ENCODE data around the gene ROS1.

Gene ROS1

DNA sequence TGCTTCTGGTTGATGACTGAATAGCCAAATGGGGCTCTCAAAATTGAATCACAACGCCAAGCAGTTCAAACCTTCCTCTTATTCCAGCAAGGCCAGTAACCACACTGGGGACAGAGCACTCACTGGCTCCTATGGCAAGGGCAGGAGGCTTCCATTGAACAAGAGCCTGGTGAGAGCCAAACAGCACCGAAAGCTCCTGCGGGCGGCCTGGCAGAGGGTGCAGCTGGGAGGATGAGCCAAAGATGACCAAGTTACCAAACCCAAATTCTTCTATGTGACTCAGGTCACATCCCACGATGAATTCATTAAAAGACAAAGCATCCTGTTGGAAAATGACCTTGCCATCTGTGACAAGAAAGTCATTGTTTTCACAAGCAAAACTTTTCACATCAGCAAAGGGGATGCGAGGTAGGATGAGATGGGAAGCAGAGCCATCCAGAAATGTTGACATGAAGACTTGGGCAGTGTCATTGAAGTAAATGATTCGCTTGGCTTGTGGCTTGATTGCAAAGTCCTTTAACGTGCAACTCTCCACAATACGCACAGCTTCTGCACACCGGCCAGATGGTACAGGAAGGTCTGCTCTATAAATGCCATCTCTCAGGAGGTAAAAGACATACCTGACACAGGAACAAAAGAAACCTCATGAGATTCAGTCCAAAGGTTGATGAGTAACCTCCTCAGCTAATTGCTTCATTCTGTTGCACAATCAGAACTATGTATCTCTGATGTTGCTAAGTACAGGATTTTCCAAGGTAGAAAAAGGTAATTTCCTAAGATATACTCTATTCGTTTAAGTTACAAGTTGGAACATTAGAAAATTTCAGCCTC lies 36.3 kb downstream of the ROS1 start:
- TF ChIP-seq, protein P1, sequence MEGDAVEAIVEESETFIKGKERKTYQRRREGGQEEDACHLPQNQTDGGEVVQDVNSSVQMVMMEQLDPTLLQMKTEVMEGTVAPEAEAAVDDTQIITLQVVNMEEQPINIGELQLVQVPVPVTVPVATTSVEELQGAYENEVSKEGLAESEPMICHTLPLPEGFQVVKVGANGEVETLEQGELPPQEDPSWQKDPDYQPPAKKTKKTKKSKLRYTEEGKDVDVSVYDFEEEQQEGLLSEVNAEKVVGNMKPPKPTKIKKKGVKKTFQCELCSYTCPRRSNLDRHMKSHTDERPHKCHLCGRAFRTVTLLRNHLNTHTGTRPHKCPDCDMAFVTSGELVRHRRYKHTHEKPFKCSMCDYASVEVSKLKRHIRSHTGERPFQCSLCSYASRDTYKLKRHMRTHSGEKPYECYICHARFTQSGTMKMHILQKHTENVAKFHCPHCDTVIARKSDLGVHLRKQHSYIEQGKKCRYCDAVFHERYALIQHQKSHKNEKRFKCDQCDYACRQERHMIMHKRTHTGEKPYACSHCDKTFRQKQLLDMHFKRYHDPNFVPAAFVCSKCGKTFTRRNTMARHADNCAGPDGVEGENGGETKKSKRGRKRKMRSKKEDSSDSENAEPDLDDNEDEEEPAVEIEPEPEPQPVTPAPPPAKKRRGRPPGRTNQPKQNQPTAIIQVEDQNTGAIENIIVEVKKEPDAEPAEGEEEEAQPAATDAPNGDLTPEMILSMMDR (IDR thresholded peaks at IDR 0.05; ENCODE audit: insufficient read depth, low read length, poor library complexity, severe bottlenecking) = no peak
- no peak for DNase-seq (ENCODE audit: extremely low read depth, insufficient read length)
- no peak overlapping the region for H3K4me3 ChIP-seq (replicated peaks; ENCODE audit: low read depth, low read length)
- no peaks in the 10 kb centered on the region for H3K36me3 ChIP-seq (ENCODE audit: control insufficient read depth, insufficient read depth, low read length)
- H3K27me3 ChIP-seq (replicated peaks; ENCODE audit: control insufficient read depth, insufficient read depth, low read length) = no peaks in the 10 kb centered on the region

DNA sequence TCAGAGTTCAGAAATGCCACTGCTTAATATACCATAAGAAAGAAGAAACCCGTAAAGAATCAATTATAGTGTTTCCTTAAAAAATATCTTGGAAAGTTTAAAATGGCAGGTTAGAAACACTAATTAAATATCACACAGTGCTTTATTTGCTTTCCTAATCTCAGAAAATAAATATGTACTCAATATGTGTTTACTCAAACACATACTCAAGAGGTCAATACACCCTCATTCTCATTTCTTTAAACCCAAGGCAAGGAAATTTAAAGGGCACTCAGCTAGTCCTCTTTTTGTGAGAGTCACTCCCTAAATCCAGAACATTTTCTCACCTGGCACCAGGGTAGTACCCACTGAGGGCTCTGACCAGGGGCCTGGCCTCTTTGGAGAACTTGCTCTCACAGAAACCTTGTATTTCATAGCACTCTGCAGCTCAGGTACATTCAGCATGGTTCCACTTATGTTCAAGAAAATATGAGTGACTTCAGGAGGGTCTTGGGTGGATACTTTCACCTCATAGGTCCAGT lies 38.2 kb downstream of the ROS1 start:
- no peak for DNase-seq (ENCODE audit: extremely low read depth, insufficient read length)
- Histone ChIP-seq H3K36me3 (ENCODE audit: control insufficient read depth, insufficient read depth, low read length) (no peaks in the 10 kb centered on the region), H3K4me3 (replicated peaks; ENCODE audit: low read depth, low read length) (no peak overlapping the region), H3K27me3 (replicated peaks; ENCODE audit: control insufficient read depth, insufficient read depth, low read length) (no peaks in the 10 kb centered on the region)
- TF ChIP-seq, protein P1 (IDR thresholded peaks at IDR 0.05; ENCODE audit: insufficient read depth, low read length, poor library complexity, severe bottlenecking) = no peak

DNA sequence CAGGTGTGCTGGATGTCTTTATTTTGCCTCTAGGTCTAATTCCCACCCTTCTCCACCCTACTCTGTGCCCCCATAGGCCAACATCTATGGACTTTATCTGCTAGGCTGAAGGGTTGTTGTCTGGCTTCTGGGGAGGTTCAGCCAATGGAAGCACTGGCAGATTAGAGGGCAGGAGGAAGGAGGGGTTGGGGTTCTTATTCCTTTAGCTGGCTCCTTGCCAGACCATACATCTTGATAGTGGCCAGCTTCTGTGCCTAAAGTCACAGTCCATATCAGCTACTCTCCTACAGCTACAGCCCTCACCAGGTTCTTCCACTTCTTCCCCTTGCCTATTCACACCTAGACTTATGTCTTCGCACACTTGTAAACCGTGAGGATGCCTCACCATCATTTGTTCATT lies 41.1 kb downstream of the ROS1 start:
- Histone ChIP-seq H3K27me3 (replicated peaks; ENCODE audit: control insufficient read depth, insufficient read depth, low read length) (no peaks in the 10 kb centered on the region), H3K36me3 (ENCODE audit: control insufficient read depth, insufficient read depth, low read length) (no peaks in the 10 kb centered on the region), H3K4me3 (replicated peaks; ENCODE audit: low read depth, low read length) (no peak overlapping the region)
- DNase-seq (ENCODE audit: extremely low read depth, insufficient read length) = no peak
- TF ChIP-seq, protein P1 (IDR thresholded peaks at IDR 0.05; ENCODE audit: insufficient read depth, low read length, poor library complexity, severe bottlenecking) = no peak

DNA sequence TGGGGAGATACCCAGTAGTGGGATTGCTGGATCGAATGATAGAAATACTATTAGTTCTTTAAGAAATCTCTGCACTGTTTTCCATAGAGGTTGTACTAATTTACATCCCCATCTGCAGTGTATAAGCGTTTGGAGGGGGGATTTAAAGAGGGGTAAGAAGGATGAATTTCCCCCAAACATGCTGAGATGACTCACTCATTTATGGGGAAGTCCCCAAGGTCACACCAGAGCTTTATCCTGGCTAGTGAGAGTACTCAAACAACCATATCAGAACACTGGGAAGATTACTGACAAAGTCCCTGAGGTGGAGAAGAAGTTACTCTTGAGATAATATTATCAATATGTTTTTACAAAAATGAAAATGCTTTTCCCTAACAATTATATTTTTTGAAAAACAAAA lies 44.0 kb downstream of the ROS1 start:
- Histone ChIP-seq H3K4me3 (replicated peaks; ENCODE audit: low read depth, low read length) (no peak overlapping the region), H3K36me3 (ENCODE audit: control insufficient read depth, insufficient read depth, low read length) (no peaks in the 10 kb centered on the region), H3K27me3 (replicated peaks; ENCODE audit: control insufficient read depth, insufficient read depth, low read length) (no peaks in the 10 kb centered on the region)
- no peak for DNase-seq (ENCODE audit: extremely low read depth, insufficient read length)
- TF ChIP-seq, protein P1 (IDR thresholded peaks at IDR 0.05; ENCODE audit: insufficient read depth, low read length, poor library complexity, severe bottlenecking) = no peak

DNA sequence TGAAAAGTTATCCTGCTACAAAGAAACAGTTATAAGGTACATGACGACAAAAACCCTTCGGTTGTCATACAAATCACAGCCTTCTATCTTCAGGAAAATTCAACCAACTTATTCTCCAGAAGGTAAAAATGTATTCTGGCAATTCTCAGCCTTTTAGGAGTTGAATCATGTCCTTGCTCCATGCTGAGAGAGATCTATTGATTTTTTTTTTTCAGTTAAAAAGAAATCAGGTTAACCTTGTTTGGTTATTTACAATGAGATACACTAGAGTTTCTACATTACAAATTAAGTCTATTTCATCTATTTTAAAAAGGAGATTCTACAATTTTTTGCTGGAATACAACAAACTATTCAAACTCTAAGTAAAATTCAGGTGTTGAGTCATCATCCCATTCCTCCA lies 45.4 kb downstream of the ROS1 start:
- no peak for DNase-seq (ENCODE audit: extremely low read depth, insufficient read length)
- Histone ChIP-seq H3K27me3 (replicated peaks; ENCODE audit: control insufficient read depth, insufficient read depth, low read length) (no peaks in the 10 kb centered on the region), H3K36me3 (ENCODE audit: control insufficient read depth, insufficient read depth, low read length) (no peaks in the 10 kb centered on the region), H3K4me3 (replicated peaks; ENCODE audit: low read depth, low read length) (no peak overlapping the region)
- TF ChIP-seq, protein P1 (IDR thresholded peaks at IDR 0.05; ENCODE audit: insufficient read depth, low read length, poor library complexity, severe bottlenecking) = no peak
